ENCODE measurements around the gene MYO1A.
A peak's percentile ranks its signal among the peaks of the same experiment; 100 is the strongest.

DNA sequence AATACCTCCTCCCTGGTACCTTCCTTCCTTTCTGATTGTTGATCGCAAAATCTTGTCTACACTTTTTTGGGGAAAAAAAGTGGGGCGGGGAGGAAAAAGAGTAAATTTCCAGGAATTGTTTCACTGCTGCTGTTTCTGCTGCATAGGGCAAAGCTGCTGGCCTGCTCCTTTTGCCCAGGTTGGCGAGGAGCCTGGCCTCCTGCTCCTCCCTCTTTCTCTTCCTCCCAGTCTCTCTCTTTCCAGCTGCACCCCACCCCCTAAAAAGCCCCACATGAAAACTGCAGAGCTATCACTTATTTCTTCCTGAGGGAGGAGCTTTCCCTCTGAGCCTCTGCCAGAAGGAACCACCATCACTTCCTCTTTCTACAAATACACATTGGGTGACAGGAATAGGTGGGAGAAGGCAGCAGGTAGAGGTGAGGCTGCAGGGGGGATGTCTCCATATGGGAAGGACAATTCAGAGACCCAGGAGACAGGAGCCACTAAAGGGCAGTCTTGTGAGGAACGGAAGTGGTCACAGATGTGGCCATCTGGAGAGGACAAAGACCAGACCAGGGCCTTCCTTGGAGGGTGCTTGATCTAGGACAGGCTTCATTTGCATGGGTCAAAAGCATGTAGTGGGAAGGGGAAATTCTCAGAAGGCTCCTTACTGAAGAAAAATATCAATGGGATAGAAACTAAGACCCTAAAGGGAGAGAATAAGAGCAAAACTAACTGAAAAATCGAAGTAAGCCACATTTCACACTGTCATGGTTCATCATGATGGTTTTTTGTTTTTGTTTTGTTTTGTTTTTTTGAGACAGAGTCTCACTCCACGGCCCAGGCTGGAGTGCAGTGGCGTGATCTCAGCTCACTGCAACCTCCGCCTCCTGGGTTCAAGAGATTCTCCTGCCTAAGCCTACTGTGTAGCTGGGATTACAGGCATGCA lies 58.3 kb downstream of the MYO1A start:
- TF ChIP-seq POLR2AphosphoS5 (IDR thresholded peaks at IDR 0.05; ENCODE audit: low read depth, low read length) (no peak), POLR2A (IDR thresholded peaks at IDR 0.05; ENCODE audit: low read depth, low read length) (no peak), PAX5 (IDR thresholded peaks at IDR 0.05; ENCODE audit: insufficient read depth, low read length, severe bottlenecking) (no peak), SPI1 (IDR thresholded peaks at IDR 0.05; ENCODE audit: low read depth, low read length) (peak; percentile 89), TAF1 (IDR thresholded peaks at IDR 0.05; ENCODE audit: low read depth, low read length) (no peak)

Measured in GM12891 (cell line).